Adipocyte (in vitro differentiated cells): ENCODE measurements around the gene KRT79.

Source experiments
- DNase-seq: peaks from one replicate; pipeline ENCODE4 v3.0.0-alpha.2; 2015; ENCODE audit warnings: low read depth
- H3K27me3 ChIP-seq: replicated peaks from 2 replicates; pipeline ENCODE4 v1.7.0; 2013; ENCODE audit warnings: mild to moderate bottlenecking, low read length, moderate library complexity; ENCODE audit not compliant: control insufficient read depth, insufficient read depth
- H3K36me3 ChIP-seq: 2 replicates; pipeline ENCODE4 v1.7.0; 2013; ENCODE audit warnings: low read length, mild to moderate bottlenecking, moderate library complexity; ENCODE audit not compliant: control insufficient read depth, insufficient read depth, severe bottlenecking
- H3K4me1 ChIP-seq: 2 replicates; pipeline ENCODE4 v1.7.0; 2013; ENCODE audit warnings: mild to moderate bottlenecking, low read length, moderate library complexity; ENCODE audit not compliant: control insufficient read depth, insufficient read depth
- H3K4me3 ChIP-seq: 2 replicates; pipeline ENCODE4 v1.7.0; 2013; ENCODE audit warnings: mild to moderate bottlenecking, low read length, moderate library complexity
- H3K9ac ChIP-seq: 2 replicates; pipeline ENCODE4 v1.7.0; 2013; ENCODE audit warnings: mild to moderate bottlenecking, low read length, moderate library complexity
- H3K9me3 ChIP-seq: 2 replicates; pipeline ENCODE4 v1.7.0; 2013; ENCODE audit warnings: mild to moderate bottlenecking, low read length, moderate library complexity; ENCODE audit not compliant: control insufficient read depth

Gene KRT79

DNA sequence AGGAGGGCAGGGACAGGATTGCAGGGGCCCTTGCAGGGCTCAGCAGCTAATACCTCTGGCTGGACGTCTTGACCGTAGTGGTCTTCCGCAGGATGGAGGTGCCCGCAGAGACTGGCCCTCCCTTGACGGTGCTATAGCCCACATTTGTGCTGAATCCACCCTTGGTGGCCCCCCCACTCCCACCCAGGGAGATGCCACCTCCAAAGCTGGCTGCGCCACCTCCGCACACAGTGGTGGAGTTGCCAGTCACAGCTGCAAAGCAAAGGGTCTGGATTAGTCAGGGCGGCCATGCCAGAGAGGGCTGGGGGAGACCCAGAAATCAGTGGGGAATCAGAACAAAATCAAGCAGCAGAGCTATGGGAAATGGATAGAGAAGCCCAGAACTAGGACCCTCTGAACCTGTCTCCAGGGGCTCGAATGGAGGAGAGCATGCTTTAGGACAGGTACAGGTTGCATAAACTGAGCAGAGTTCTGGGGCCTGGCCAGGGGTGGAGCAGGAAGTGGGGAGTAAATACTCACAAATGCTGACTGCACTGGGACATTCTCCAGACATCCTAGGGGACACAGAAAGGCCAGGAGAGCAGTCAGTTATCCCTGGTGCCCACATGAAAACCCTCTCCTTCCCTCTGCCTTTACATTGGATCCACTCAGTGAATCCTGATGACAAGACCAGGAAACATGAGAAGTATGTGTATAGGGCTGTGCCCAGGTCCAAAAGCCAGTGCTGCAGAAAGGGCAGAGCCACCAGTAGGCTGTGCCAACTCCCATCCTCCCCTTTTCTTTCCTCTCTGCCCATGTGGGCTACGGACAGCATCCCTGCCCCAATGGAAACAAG is 12.1 kb downstream of the KRT79 start:
- no peaks in the 10 kb centered on the region for H3K9me3 ChIP-seq
- H3K9ac ChIP-seq = no peak overlapping the region
- H3K4me3 ChIP-seq = no peak overlapping the region
- H3K36me3 ChIP-seq = peaks cover 3% of the 10 kb centered on the region
- peaks cover 7% of the 10 kb centered on the region for H3K4me1 ChIP-seq
- peak; percentile 30 for DNase-seq
- peaks cover 36% of the 10 kb centered on the region for H3K27me3 ChIP-seq

DNA sequence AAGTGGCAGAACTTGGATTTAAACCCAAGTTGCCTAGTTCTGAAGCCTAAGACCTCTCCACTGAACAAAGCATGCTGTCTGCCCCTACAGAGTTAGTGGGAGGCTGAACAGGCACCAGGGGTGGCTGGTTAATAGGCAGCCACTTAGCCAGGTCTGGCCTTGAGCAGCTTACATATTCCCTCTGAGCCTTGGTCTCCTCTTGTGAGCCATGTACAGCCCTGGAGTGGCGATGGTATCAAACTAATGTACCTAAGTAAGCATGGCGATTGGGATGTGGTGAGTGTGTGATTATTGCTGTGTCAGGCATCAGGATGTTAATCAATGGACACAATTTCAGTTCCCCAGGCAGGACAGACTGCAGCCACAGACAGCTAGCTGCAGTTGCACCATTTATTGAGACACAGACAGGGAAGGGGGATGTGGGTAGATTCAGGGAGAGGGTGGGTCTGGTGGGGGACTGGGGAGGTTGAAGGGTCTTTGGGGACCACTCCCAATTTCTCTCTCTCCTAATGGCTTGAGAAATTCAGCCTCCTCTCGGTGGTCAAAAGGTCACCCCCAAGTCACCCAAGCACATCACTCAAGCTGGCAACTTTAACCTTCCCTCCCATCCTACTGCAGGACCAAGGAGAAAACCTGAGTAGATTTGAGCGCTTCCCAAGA is 12.9 kb downstream of the KRT79 start:
- H3K4me1 ChIP-seq = peaks cover 7% of the 10 kb centered on the region
- H3K4me3 ChIP-seq = no peak overlapping the region
- peaks cover 3% of the 10 kb centered on the region for H3K36me3 ChIP-seq
- DNase-seq = no peak
- peaks cover 39% of the 10 kb centered on the region for H3K27me3 ChIP-seq
- no peaks in the 10 kb centered on the region for H3K9me3 ChIP-seq
- no peak overlapping the region for H3K9ac ChIP-seq

DNA sequence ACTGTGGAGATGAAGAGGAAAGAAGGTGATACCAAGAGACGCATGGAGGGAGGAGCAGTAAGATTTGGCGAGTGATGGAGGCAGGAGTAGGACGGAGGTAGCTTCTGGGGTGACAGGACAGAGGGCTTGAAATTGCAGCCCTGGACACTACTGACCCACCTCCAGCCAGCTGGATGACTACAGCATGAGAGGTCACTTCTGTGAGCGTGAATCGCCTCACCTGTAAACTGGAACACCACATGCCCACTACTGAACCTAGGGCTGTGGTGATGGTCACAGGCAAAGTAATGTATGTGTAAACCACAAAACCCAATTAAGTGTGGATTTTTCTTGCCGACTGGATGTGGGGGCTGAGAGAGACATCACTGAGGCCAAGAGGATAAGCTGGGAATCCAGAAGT is 13.6 kb downstream of the KRT79 start:
- no peak overlapping the region for H3K4me3 ChIP-seq
- H3K4me1 ChIP-seq = peaks cover 7% of the 10 kb centered on the region
- peaks cover 39% of the 10 kb centered on the region for H3K27me3 ChIP-seq
- no peaks in the 10 kb centered on the region for H3K9me3 ChIP-seq
- H3K9ac ChIP-seq = no peak overlapping the region
- no peak for DNase-seq
- H3K36me3 ChIP-seq = peaks cover 3% of the 10 kb centered on the region

DNA sequence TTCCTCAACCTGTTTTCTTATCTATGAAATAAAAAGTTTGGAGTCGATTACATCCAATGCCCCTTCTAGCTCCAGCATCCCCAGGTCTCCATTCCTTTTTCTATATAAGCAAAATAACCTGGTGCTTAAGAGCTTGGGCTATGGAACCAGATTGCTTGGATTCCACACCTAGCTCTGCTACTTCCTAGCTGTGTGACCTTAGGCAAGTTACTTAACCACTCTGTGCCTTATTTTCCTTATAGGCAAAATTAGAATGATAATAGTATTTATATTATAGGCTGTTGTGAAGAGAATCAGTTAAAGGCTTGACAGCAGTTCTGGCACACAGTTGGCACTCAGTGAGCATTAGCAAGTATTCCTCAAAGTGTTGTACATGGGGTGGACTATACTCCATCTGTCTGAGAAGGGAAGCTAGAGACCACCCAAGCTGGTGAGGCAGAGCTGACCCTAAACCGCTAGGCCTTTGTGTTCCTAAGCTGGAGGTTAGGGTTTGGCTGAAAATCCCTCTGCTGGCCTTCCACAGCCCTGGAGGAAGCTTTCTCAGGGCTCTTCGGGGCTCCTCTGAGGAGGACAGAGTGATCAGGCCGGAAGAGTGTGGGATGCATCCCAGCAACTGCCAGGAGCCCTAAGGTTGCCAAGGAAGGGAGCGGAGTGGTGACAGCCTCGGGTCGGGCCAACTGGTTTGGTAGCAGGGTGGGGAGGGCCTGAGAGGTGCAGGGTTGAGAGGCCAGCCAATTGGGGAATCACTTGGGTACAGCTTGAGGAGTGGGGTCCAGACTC is 14.2 kb downstream of the KRT79 start:
- DNase-seq = no peak
- H3K27me3 ChIP-seq = peaks cover 39% of the 10 kb centered on the region
- H3K36me3 ChIP-seq = peaks cover 3% of the 10 kb centered on the region

DNA sequence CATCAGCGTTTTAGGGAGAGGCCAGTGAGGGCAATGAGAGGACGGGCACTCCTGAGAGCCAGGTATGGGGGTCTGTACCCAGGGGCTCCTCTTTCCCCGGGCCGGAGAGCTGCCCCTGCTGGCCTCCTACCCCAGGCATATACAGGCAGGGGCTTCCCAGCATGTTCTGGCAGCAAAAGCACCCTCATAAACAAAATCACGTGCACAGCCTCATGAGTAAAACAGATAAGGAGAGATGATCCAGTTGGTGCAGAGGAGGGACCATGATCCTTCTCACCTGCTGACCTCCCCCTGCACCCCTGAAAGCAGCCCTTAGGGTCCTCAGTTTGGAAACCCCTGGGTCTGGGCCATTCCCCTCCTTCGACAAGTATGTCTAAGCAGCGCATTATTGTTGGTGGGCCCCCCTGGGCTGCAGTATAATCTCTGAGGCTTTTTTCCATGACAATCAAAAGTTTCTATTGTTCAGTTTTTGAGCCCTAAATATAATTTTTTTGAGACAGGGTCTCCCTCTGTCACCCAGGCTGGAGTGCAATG is 15.2 kb downstream of the KRT79 start:
- peaks cover 7% of the 10 kb centered on the region for H3K4me1 ChIP-seq
- DNase-seq = no peak
- H3K9ac ChIP-seq = no peak overlapping the region
- peaks cover 39% of the 10 kb centered on the region for H3K27me3 ChIP-seq
- H3K9me3 ChIP-seq = no peaks in the 10 kb centered on the region
- no peak overlapping the region for H3K4me3 ChIP-seq
- peaks cover 3% of the 10 kb centered on the region for H3K36me3 ChIP-seq

More for the DNA sequence above, 14.2 kb downstream of the KRT79 start:
- Histone ChIP-seq H3K4me1 (peaks cover 7% of the 10 kb centered on the region), H3K4me3 (no peak overlapping the region), H3K9ac (no peak overlapping the region), H3K9me3 (no peaks in the 10 kb centered on the region)

DNA sequence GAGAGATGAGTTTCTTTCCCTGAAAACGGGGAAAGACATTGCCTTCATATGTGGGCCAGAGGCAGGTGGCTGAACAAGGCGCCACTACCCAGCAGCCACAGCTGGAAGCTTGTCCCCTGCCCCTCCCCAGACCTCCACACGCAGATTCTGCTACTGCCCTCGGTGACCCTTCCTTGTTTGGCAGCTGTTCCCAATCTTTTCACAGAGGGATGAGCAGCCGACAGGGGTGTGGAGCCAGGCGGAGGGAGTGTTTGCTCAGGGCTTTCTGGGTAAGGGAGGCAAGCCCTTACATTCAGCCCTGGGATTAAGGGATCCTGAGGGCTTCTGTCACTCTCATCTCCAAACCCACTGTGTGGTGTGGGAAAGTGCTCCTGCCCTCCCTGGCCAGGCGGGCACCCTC is 15.7 kb downstream of the KRT79 start:
- H3K9ac ChIP-seq = no peak overlapping the region
- DNase-seq = no peak
- peaks cover 3% of the 10 kb centered on the region for H3K36me3 ChIP-seq
- H3K4me3 ChIP-seq = no peak overlapping the region
- no peaks in the 10 kb centered on the region for H3K9me3 ChIP-seq
- peaks cover 44% of the 10 kb centered on the region for H3K27me3 ChIP-seq
- H3K4me1 ChIP-seq = peaks cover 7% of the 10 kb centered on the region

DNA sequence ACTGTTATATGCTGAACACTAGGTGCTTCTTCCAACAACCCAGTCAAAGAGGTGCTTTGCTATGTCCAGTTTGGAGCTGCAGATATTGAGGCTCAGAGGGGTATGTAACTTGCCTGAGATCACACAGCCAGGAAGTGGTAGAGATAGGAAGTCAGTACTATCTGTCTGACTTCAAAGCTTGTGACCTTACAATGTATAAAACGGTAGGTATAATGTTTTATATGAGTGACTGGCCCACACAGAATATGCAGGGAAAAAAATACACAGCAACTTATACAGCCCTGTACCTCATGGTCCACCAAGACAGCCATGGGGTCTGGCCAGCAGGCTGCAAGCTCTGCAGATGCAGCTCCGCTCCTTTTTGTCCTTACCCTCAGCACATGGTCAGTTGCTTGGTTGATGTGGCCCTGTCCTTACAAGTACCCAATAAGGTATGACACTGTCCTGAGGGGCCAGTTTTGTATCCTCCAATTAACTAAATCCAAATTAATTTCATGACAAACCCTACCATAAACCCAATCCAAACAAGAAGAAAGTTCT is 16.3 kb downstream of the KRT79 start:
- Histone ChIP-seq H3K4me1 (peaks cover 7% of the 10 kb centered on the region), H3K9ac (no peak overlapping the region), H3K4me3 (no peak overlapping the region), H3K36me3 (peaks cover 3% of the 10 kb centered on the region), H3K9me3 (no peaks in the 10 kb centered on the region), H3K27me3 (peaks cover 47% of the 10 kb centered on the region)
- DNase-seq = no peak

DNA sequence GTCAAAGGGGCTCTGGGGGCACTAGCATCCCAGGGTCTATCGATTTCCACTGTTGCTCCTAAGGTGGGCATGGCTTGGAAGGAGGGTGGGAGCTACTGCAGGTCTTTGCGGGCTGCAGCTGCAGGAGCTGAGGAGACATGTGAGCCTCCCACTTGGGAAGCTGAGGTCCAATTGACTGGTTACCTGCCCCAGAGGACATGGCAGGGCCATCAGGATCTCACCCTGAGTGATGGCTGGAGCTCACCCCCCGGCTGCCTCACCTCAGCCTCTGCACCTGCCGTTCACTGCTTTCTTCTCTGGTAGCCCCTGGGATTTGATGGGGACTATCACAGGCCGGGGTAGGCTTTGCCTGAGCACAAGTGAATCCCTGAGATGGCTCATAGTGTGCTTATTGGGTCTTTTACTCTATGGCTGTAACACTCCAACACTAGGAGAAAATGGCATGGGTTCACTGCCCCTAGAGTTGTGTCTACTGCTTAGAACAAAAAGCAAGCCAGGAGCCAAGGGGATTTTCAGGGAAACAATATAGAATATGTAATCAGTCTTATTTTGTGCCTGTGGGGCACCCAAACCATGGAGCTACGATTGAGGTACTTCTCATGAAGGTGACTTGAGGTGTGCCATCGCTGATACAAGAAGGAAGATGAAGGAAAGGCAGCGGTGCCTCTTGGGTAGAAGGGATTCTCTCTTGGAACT is 17.0 kb downstream of the KRT79 start:
- H3K27me3 ChIP-seq = peaks cover 53% of the 10 kb centered on the region
- H3K4me3 ChIP-seq = no peak overlapping the region
- DNase-seq = no peak
- peaks cover 3% of the 10 kb centered on the region for H3K36me3 ChIP-seq
- no peak overlapping the region for H3K9ac ChIP-seq
- no peaks in the 10 kb centered on the region for H3K9me3 ChIP-seq
- peaks cover 2% of the 10 kb centered on the region for H3K4me1 ChIP-seq

DNA sequence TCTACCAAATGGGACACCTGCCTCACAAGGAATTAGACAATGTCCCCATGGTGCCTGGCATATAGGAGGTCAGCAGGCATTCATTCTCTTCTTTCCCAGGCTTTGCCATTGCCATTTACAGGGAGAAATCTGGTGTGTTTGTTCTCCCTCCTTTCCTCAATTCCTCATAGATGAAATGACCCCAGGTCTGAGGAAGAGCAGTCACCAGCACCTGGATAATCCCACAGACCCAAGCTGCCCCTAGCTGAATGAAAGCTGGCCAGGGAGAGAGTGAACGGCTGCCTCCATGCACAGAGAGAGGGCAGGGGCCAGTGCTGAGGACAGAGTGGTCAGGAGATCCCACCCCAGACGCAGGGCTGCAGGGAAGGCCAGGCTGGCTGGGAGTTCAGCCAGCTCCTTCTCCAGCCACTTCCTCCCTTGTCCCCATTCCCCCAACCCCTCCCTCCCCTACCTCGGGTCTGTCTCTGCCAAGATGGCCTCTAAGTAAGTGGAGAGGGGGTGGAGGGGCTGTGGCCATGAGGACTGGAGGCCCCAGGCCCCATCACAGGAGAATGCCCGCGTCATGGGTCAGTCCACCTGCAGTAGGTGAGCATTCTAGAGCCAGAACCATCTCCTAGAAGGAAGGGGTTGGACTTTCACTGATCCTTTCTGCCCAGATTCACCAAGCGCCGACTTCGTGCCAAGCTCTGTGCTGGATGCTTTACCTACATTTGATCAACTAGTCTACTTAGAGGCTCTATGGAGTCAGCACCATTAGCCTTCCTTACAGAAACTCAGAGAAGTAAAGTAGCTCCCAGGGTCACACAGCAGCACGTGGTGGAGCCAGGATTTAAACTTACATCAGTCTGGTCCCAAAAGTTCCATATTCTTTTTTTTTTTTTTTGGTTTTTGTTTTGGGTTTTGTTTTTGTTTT is 18.2 kb downstream of the KRT79 start:
- no peak for DNase-seq
- peaks cover 57% of the 10 kb centered on the region for H3K27me3 ChIP-seq
- no peak overlapping the region for H3K9ac ChIP-seq
- no peaks in the 10 kb centered on the region for H3K36me3 ChIP-seq
- H3K9me3 ChIP-seq = no peaks in the 10 kb centered on the region
- H3K4me3 ChIP-seq = no peak overlapping the region
- no peaks in the 10 kb centered on the region for H3K4me1 ChIP-seq

DNA sequence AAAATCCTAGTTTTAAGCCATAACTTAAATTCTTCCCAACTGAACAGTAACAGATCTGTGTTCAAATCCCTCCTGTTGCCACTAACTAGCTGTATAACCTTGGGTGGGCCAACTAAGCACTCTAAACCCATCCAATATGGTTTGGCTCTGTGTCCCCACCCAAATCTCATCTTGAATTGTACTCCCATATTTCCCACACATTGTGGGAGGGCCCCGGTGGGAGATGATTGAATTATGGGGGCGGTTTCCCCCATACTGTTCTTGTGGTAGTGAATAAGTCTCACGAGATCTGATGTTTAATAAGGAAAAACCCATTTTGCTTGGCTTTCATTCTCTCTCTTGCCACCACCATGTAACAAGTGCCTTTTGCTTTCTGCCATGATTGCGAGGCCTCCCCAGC is 18.9 kb downstream of the KRT79 start:
- no peak overlapping the region for H3K9ac ChIP-seq
- no peaks in the 10 kb centered on the region for H3K36me3 ChIP-seq
- H3K9me3 ChIP-seq = no peaks in the 10 kb centered on the region
- H3K4me3 ChIP-seq = no peak overlapping the region
- peaks cover 56% of the 10 kb centered on the region for H3K27me3 ChIP-seq
- H3K4me1 ChIP-seq = no peaks in the 10 kb centered on the region
- no peak for DNase-seq
